CD4-positive, alpha-beta T cell (primary cell): ENCODE data around the gene CNBP. TPM values are rescaled to one million over a fixed set of nuclear protein-coding genes. Genes with fewer than 3 reads are reported as not detected.

Experiments
- ATAC-seq: fragments of 200-7000 bp; cut with Tn5 transposase; one replicate; pipeline ENCODE4 v1.10.0; 2022; ENCODE audit warnings: mild to moderate bottlenecking; ENCODE audit not compliant: poor library complexity
- CTCF ChIA-PET: fragments of 350-600 bp; sonication (Branson Sonifier 250); formaldehyde crosslinking; loops from one replicate; lab custom pipeline; 2021; ENCODE audit warnings: antibody characterized with exemption, inconsistent platforms; lab: Charles Lee
- POLR2A ChIA-PET: fragments of 350-600 bp; sonication (Branson Sonifier 250); formaldehyde crosslinking; loops from one replicate; lab custom pipeline; 2021; ENCODE audit warnings: antibody characterized with exemption, inconsistent platforms; lab: Charles Lee
- DNase-seq, 14 experiments: peaks; one replicate each; pipeline ENCODE4 v3.0.0-alpha.2; 2013 to 2020; ENCODE audit warnings: mixed read lengths in 2 of 14
- H3K27ac ChIP-seq, 2 donors: one replicate each; pipeline versions ENCODE4 v1.5.1 to v1.7.0; 2013; ENCODE audit warnings: low read length in 2 of 2, low read depth in 1 of 2, mild to moderate bottlenecking in 1 of 2
- H3K27me3 ChIP-seq, 2 experiments: 1 replicate in 1 of 2; 2 replicates in 1 of 2; pipeline versions ENCODE4 v1.6.1 to v1.7.0; 2013; ENCODE audit warnings: low read length in 2 of 2, control low read depth in 1 of 2, mild to moderate bottlenecking in 1 of 2, moderate library complexity in 1 of 2; ENCODE audit not compliant: insufficient read depth in 2 of 2, control insufficient read depth in 1 of 2
- H3K36me3 ChIP-seq: one replicate; pipeline ENCODE4 v1.6.1; 2013; ENCODE audit warnings: low read length, control low read depth; ENCODE audit not compliant: insufficient read depth
- H3K4me1 ChIP-seq: one replicate; pipeline ENCODE4 v1.6.1; 2013; ENCODE audit warnings: low read length, control low read depth; ENCODE audit not compliant: insufficient read depth
- H3K4me3 ChIP-seq: one replicate; pipeline ENCODE4 v1.5.1; 2013; ENCODE audit warnings: mild to moderate bottlenecking, low read length, moderate library complexity
- H3K9me3 ChIP-seq, 2 experiments: 1 replicate in 1 of 2; 2 replicates in 1 of 2; pipeline versions ENCODE4 v1.6.1 to v1.7.0; 2013; ENCODE audit warnings: low read length in 2 of 2, mild to moderate bottlenecking in 2 of 2, control low read depth in 1 of 2, moderate library complexity in 1 of 2; ENCODE audit not compliant: control insufficient read depth in 1 of 2, insufficient read depth in 1 of 2
- H3K27ac Mint-ChIP-seq: one replicate; pipeline ENCODE4 v1.8.0; 2020; ENCODE audit warnings: mixed read lengths
- H3K27me3 Mint-ChIP-seq: one replicate; pipeline ENCODE4 v1.8.0; 2021; ENCODE audit warnings: mixed read lengths
- H3K36me3 Mint-ChIP-seq: one replicate; pipeline ENCODE4 v1.8.0; 2021; ENCODE audit warnings: low read depth, mixed read lengths
- H3K4me1 Mint-ChIP-seq: one replicate; pipeline ENCODE4 v1.8.0; 2021; ENCODE audit warnings: low read depth, mixed read lengths
- H3K4me3 Mint-ChIP-seq: one replicate; pipeline ENCODE4 v1.8.0; 2020; ENCODE audit warnings: mild to moderate bottlenecking, mixed read lengths
- H3K9me3 Mint-ChIP-seq: one replicate; pipeline ENCODE4 v1.8.0; 2020; ENCODE audit warnings: mixed read lengths
- CTCF ChIP-seq: fragments of 200-600 bp; IDR thresholded peaks from one replicate; pipeline ENCODE4 v1.8.0; 2022; ENCODE audit warnings: antibody characterized with exemption, mild to moderate bottlenecking
- intact Hi-C, 2 experiments: fragments of 100-400 bp; cut with DNase I in 1 of 2; cut with micrococcal nuclease in 1 of 2; formaldehyde crosslinking; loops; one replicate each; pipeline versions ENCODE4 v1.15.1 to v1.9.0; 2023 to 2025; cut with DNase I, micrococcal nuclease
- total RNA-seq, 174 experiments: library from RNA in 2 of 174; stranded (reverse) in 2 of 174; gene quantifications; one replicate each; pipeline ENCODE4 v1.2.3 and lab custom pipeline; 2021 to 2026

The CNBP gene
- total RNA-seq, 2 experiments from 2014 or later = 260 to 267 TPM

- no peaks in the 10 kb centered on the region for H3K9me3 Mint-ChIP-seq
- H3K36me3 Mint-ChIP-seq = peaks cover 58% of the 10 kb centered on the region
- Histone ChIP-seq H3K4me1 (peaks cover 22% of the 10 kb centered on the region), H3K9me3 (no peaks in the 10 kb centered on the region), H3K27me3 (no peaks in the 10 kb centered on the region), H3K4me3 (no peak overlapping the region), H3K27ac (no peak overlapping the region), H3K36me3 (peaks cover 30% of the 10 kb centered on the region)
- TF ChIP-seq CTCF = no peak
- DNase-seq (no peak), ATAC-seq (no peak)
- ChIA-PET POLR2A (no interaction called here), CTCF (interaction anchor here (0.6 kb wide), 1 partner anchor 19 kb away, joined by 3 read pairs; no protein-coding TSS in a partner anchor)
- no peak overlapping the region for H3K27ac Mint-ChIP-seq
- H3K4me1 Mint-ChIP-seq = peaks cover 48% of the 10 kb centered on the region
- H3K4me3 Mint-ChIP-seq = peak overlapping the region; percentile 8
- no peaks in the 10 kb centered on the region for H3K27me3 Mint-ChIP-seq
- intact Hi-C loops = no loop called here
These were observed 19.2 kb downstream of the CNBP start for GRCh38 chr3:129164500-129164899.

DNA sequence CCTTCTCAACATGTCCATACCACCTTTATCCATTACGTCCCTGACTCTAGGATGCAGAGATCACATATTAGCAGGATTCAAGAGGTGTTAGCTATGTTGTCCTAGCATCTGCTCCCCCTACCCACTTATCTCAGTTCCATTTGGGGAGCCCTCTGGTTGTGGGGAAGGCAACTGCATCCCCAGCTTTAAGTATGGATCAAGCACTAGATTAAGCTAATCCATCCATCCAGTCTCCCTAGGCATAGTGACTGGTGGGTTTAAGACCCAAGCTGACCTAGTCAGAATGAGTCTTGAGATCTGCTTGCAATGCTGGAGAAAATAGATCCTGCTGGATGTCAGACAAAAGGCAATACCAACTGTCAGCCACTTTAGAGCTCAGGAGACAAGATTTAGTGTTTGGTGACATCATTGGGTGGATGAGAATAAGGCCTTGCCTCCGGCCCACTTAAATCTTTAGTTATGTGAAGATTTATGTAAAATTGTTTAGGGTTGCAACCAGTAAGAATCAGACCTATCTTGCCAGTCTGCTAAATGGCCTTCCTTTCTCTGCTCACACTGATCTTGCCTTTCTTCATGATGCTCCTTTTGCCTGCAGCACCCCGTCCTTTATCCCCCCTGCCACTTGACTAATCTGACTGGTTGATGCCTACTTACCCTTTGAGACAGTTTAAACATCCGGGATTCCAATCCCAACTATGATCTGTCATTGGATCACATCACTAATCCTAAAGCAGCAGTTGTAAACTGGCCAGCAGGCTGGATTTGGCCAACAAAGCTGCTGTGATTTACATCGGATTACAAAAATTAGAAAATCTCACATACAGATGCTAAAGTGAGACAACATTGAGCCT lies 20.7 kb downstream of the CNBP start:
- intact Hi-C loops = loop anchor here in 1 of 2 experiments (2.0 kb wide), 1 partner anchor 18 kb away; no protein-coding TSS in a partner anchor
- H3K9me3 ChIP-seq = no peaks in the 10 kb centered on the region
- Mint-ChIP-seq H3K4me1 (peaks cover 58% of the 10 kb centered on the region), H3K27ac (peak overlapping the region; percentile 95), H3K9me3 (no peaks in the 10 kb centered on the region), H3K36me3 (peaks cover 63% of the 10 kb centered on the region), H3K4me3 (peak overlapping the region; percentile 96), H3K27me3 (no peaks in the 10 kb centered on the region)
- H3K27ac ChIP-seq = peak overlapping the region in 1 of 2 donors; percentile 99
- POLR2A ChIA-PET = interaction anchor here (0.7 to 2.7 kb wide), 16 partner anchors 9 to 192 kb away, joined by 3 to 16 read pairs (median 5); partner anchors contain the start of gene CFAP92
- TF ChIP-seq CTCF = no peak
- H3K36me3 ChIP-seq = peaks cover 31% of the 10 kb centered on the region
- H3K27me3 ChIP-seq = no peaks in the 10 kb centered on the region
- DNase-seq (peak in 2 of 14 experiments; percentile 34 to 35), ATAC-seq (no peak)
- peaks cover 24% of the 10 kb centered on the region for H3K4me1 ChIP-seq
- H3K4me3 ChIP-seq = no peak overlapping the region
- CTCF ChIA-PET = interaction anchor here (0.8 to 3.1 kb wide), 12 partner anchors 17 to 193 kb away, joined by 3 to 29 read pairs (median 3); partner anchors contain the start of gene CNBP

DNA sequence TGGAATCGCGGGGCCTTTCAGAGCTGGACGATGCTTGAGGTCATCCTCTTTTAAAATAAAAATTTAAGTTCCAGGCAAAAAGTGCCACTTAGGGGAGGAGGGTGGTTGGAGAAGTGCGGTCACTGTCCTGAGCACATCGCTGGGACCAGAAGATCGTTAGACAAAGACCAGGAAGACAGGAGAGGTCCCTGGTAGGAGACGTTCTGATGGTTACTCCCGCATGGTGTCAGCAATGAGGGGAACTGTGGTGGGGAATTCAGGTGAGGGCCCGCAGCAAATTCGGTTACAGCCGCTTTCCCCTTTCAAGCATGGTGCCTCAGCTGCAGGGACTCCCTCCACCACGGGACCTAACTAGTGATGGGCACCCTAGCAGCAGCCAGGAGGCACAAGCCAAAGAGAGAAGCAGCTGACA lies 21.8 kb downstream of the CNBP start:
- intact Hi-C loops = loop anchor here (1.0 to 2.0 kb wide), 4 partner anchors 19 to 43 kb away; partner anchors contain the start of gene RAB43 (in 1 of the 2)
- H3K36me3 ChIP-seq = peaks cover 30% of the 10 kb centered on the region
- H3K4me1 ChIP-seq = peaks cover 24% of the 10 kb centered on the region
- DNase-seq (peak in 4 of 14 experiments; percentile 19 to 65 (median 38)), ATAC-seq (no peak)
- H3K4me3 ChIP-seq = peak overlapping the region; percentile 82
- no peaks in the 10 kb centered on the region for H3K27me3 ChIP-seq
- peak overlapping the region; percentile 92 to 99 for H3K27ac ChIP-seq
- Mint-ChIP-seq H3K4me3 (peak overlapping the region; percentile 96), H3K4me1 (peaks cover 55% of the 10 kb centered on the region), H3K36me3 (peaks cover 61% of the 10 kb centered on the region), H3K27ac (peak overlapping the region; percentile 95), H3K27me3 (no peaks in the 10 kb centered on the region), H3K9me3 (no peaks in the 10 kb centered on the region)
- POLR2A ChIA-PET = interaction anchor here (0.6 to 2.7 kb wide), 16 partner anchors 8 to 191 kb away, joined by 3 to 16 read pairs (median 5); partner anchors contain the start of gene HMCES
- peak; percentile 25 for TF ChIP-seq CTCF
- CTCF ChIA-PET = interaction anchor here (0.6 to 3.1 kb wide), 16 partner anchors 10 to 192 kb away, joined by 3 to 29 read pairs (median 4); partner anchors contain the start of genes CNBP and RAB43
- no peaks in the 10 kb centered on the region for H3K9me3 ChIP-seq
